GM10266 (cell line): Measurements from ENCODE around the gene PROZ.

Experiments used
- DNase-seq: peaks from one replicate; pipeline ENCODE4 v3.0.0; 2012; ENCODE audit errors: extremely low spot score
- CTCF ChIP-seq: IDR thresholded peaks from 2 replicates; pipeline ENCODE4 v1.5.1; 2012; ENCODE audit warnings: mild to moderate bottlenecking, low read depth; ENCODE audit not compliant: control insufficient read depth, insufficient read depth; ENCODE audit errors: missing control alignments

PROZ gene

GRCh38 chr13:113162783-113163685, 4.6 kb downstream of the PROZ start:
- DNase-seq, result no peak
- no peak for TF ChIP-seq CTCF

DNA sequence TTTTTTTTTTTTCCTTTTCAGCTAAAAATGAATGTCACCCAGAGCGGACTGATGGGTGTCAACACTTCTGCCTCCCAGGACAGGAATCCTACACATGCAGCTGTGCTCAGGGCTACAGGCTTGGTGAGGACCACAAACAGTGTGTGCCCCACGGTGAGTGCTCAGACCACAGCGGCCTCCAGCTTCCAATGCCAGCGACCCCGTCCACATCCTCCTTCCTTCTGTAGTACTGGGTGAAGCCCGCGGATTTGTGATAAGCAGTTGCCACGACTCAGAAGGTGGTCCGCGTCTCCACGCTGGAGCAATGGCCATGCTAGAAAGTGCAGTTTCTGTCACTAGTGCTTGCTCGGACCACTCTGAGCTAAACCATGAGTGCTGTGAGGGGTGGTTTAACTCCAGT, 6.0 kb downstream of the PROZ start:
- no peak for TF ChIP-seq CTCF
- no peak for DNase-seq

- no peak for DNase-seq
- TF ChIP-seq CTCF, result no peak
Observed at GRCh38 chr13:113166266-113166665, 7.8 kb downstream of the PROZ start.

GRCh38 chr13:113166681-113167080, 8.2 kb downstream of the PROZ start:
- TF ChIP-seq CTCF, result no peak
- no peak for DNase-seq

- no peak for DNase-seq
- TF ChIP-seq CTCF, result no peak
Observed at GRCh38 chr13:113167155-113167554, 8.7 kb downstream of the PROZ start.

GRCh38 chr13:113167575-113167974, 9.1 kb downstream of the PROZ start:
- no peak for TF ChIP-seq CTCF
- DNase-seq, result no peak

- DNase-seq, result no peak
- no peak for TF ChIP-seq CTCF
Observed at GRCh38 chr13:113168211-113168610, 9.8 kb downstream of the PROZ start.
